ENCODE results near the gene KLRC3. TPM values are rescaled to one million over a fixed set of nuclear protein-coding genes. Genes with fewer than 3 reads are reported as not detected.
"Not testable (repeated sequence)": the region's sequence is repeated elsewhere in the genome, so short reads cannot be mapped to it uniquely, and the experiment has no call there.

KLRC3 gene
- total RNA-seq, 1 donor = 7.1 TPM

GRCh38 chr12:10424260-10424899 is 4.0 kb upstream of the KLRC3 start:
- not testable (repeated sequence) for H3K4me1 ChIP-seq (ENCODE audit: insufficient read depth, low read length); H3K9me3 ChIP-seq (ENCODE audit: low read depth, low read length); H3K27me3 ChIP-seq (ENCODE audit: insufficient read depth, low read length); H3K4me3 ChIP-seq (ENCODE audit: low read length)

GRCh38 chr12:10422159-10422558 is 1.8 kb upstream of the KLRC3 start:
- not testable (repeated sequence) for H3K9me3 ChIP-seq (ENCODE audit: low read depth, low read length); H3K4me3 ChIP-seq (ENCODE audit: low read length)

GRCh38 chr12:10409392-10409791 is 11.0 kb downstream of the KLRC3 start, which contains the start of gene KLRC4:
Gene KLRC4, minus strand, starts transcription at chr12:10409757. Its CDS starts 182 bp downstream, at chr12:10409575.
- H3K4me3 ChIP-seq (ENCODE audit: low read length) = peak within 1 kb of the TSS; percentile 1
- H3K9me3 ChIP-seq (ENCODE audit: low read depth, low read length) = no peaks in the 10 kb centered on the region
- peaks cover 10% of the 10 kb centered on the region for H3K4me1 ChIP-seq (ENCODE audit: insufficient read depth, low read length)

More at GRCh38 chr12:10422159-10422558, 1.8 kb upstream of the KLRC3 start:
- H3K27me3 ChIP-seq (ENCODE audit: insufficient read depth, low read length); H3K4me1 ChIP-seq (ENCODE audit: insufficient read depth, low read length): not testable (repeated sequence)

GRCh38 chr12:10408842-10409241 is 11.6 kb downstream of the KLRC3 start:
- no peaks in the 10 kb centered on the region for H3K9me3 ChIP-seq (ENCODE audit: low read depth, low read length)
- H3K27me3 ChIP-seq (ENCODE audit: insufficient read depth, low read length) = no peaks in the 10 kb centered on the region
- H3K4me3 ChIP-seq (ENCODE audit: low read length) = peak overlapping the region; percentile 1
- peaks cover 10% of the 10 kb centered on the region for H3K4me1 ChIP-seq (ENCODE audit: insufficient read depth, low read length)

More at GRCh38 chr12:10409392-10409791, 11.0 kb downstream of the KLRC3 start, which contains the start of gene KLRC4:
- H3K27me3 ChIP-seq (ENCODE audit: insufficient read depth, low read length) = no peaks in the 10 kb centered on the region

GRCh38 chr12:10406725-10407124 is 13.7 kb downstream of the KLRC3 start:
- Histone ChIP-seq H3K4me1 (ENCODE audit: insufficient read depth, low read length) (peaks cover 10% of the 10 kb centered on the region), H3K4me3 (ENCODE audit: low read length) (peak overlapping the region; percentile 15), H3K27me3 (ENCODE audit: insufficient read depth, low read length) (no peaks in the 10 kb centered on the region), H3K9me3 (ENCODE audit: low read depth, low read length) (no peaks in the 10 kb centered on the region)

GRCh38 chr12:10405294-10405693 is 15.1 kb downstream of the KLRC3 start:
- H3K27me3 ChIP-seq (ENCODE audit: insufficient read depth, low read length) = no peaks in the 10 kb centered on the region
- no peaks in the 10 kb centered on the region for H3K9me3 ChIP-seq (ENCODE audit: low read depth, low read length)
- peaks cover 10% of the 10 kb centered on the region for H3K4me1 ChIP-seq (ENCODE audit: insufficient read depth, low read length)
- H3K4me3 ChIP-seq (ENCODE audit: low read length) = no peak overlapping the region

GRCh38 chr12:10404798-10405197 is 15.6 kb downstream of the KLRC3 start:
- Histone ChIP-seq H3K4me1 (ENCODE audit: insufficient read depth, low read length) (peaks cover 10% of the 10 kb centered on the region), H3K4me3 (ENCODE audit: low read length) (no peak overlapping the region), H3K9me3 (ENCODE audit: low read depth, low read length) (no peaks in the 10 kb centered on the region), H3K27me3 (ENCODE audit: insufficient read depth, low read length) (no peaks in the 10 kb centered on the region)

GRCh38 chr12:10400829-10401228 is 19.6 kb downstream of the KLRC3 start:
- H3K9me3 ChIP-seq (ENCODE audit: low read depth, low read length) = no peaks in the 10 kb centered on the region
- H3K4me1 ChIP-seq (ENCODE audit: insufficient read depth, low read length) = peaks cover 10% of the 10 kb centered on the region
- H3K4me3 ChIP-seq (ENCODE audit: low read length) = no peak overlapping the region
- no peaks in the 10 kb centered on the region for H3K27me3 ChIP-seq (ENCODE audit: insufficient read depth, low read length)

GRCh38 chr12:10398168-10398567 is 22.2 kb downstream of the KLRC3 start:
- Histone ChIP-seq H3K27me3 (ENCODE audit: insufficient read depth, low read length) (no peaks in the 10 kb centered on the region), H3K9me3 (ENCODE audit: low read depth, low read length) (no peaks in the 10 kb centered on the region), H3K4me1 (ENCODE audit: insufficient read depth, low read length) (peaks cover 26% of the 10 kb centered on the region), H3K4me3 (ENCODE audit: low read length) (no peak overlapping the region)

- Histone ChIP-seq H3K4me3 (ENCODE audit: low read length) (no peak overlapping the region), H3K4me1 (ENCODE audit: insufficient read depth, low read length) (peaks cover 34% of the 10 kb centered on the region), H3K9me3 (ENCODE audit: low read depth, low read length) (no peaks in the 10 kb centered on the region)
Observed at GRCh38 chr12:10397296-10397695, 23.1 kb downstream of the KLRC3 start.

GRCh38 chr12:10396176-10396575 is 24.2 kb downstream of the KLRC3 start:
- not testable (repeated sequence) for H3K27me3 ChIP-seq (ENCODE audit: insufficient read depth, low read length); H3K4me3 ChIP-seq (ENCODE audit: low read length); H3K9me3 ChIP-seq (ENCODE audit: low read depth, low read length)
- peaks cover 36% of the 10 kb centered on the region for H3K4me1 ChIP-seq (ENCODE audit: insufficient read depth, low read length)

More at GRCh38 chr12:10397296-10397695, 23.1 kb downstream of the KLRC3 start:
- no peaks in the 10 kb centered on the region for H3K27me3 ChIP-seq (ENCODE audit: insufficient read depth, low read length)

- Histone ChIP-seq H3K9me3 (ENCODE audit: low read depth, low read length) (no peaks in the 10 kb centered on the region), H3K4me3 (ENCODE audit: low read length) (peak overlapping the region; percentile 19), H3K27me3 (ENCODE audit: insufficient read depth, low read length) (no peaks in the 10 kb centered on the region), H3K4me1 (ENCODE audit: insufficient read depth, low read length) (peaks cover 39% of the 10 kb centered on the region)
Observed at GRCh38 chr12:10395390-10395998, 24.9 kb downstream of the KLRC3 start.

- not testable (repeated sequence) for H3K4me3 ChIP-seq (ENCODE audit: low read length); H3K27me3 ChIP-seq (ENCODE audit: insufficient read depth, low read length); H3K9me3 ChIP-seq (ENCODE audit: low read depth, low read length)
- H3K4me1 ChIP-seq (ENCODE audit: insufficient read depth, low read length) = peaks cover 39% of the 10 kb centered on the region
Observed at GRCh38 chr12:10394531-10395152, 25.8 kb downstream of the KLRC3 start.

GRCh38 chr12:10393291-10393690 is 27.1 kb downstream of the KLRC3 start:
- Histone ChIP-seq H3K4me1 (ENCODE audit: insufficient read depth, low read length) (peaks cover 39% of the 10 kb centered on the region), H3K27me3 (ENCODE audit: insufficient read depth, low read length) (no peaks in the 10 kb centered on the region), H3K4me3 (ENCODE audit: low read length) (no peak overlapping the region), H3K9me3 (ENCODE audit: low read depth, low read length) (no peaks in the 10 kb centered on the region)

GRCh38 chr12:10392394-10392930 is 27.9 kb downstream of the KLRC3 start:
- Histone ChIP-seq H3K4me3 (ENCODE audit: low read length) (no peak overlapping the region), H3K27me3 (ENCODE audit: insufficient read depth, low read length) (no peaks in the 10 kb centered on the region), H3K4me1 (ENCODE audit: insufficient read depth, low read length) (peaks cover 39% of the 10 kb centered on the region), H3K9me3 (ENCODE audit: low read depth, low read length) (no peaks in the 10 kb centered on the region)

Measured in mononuclear cell (primary cell).